Lung (tissue), 12 donors: Measurements from ENCODE around the gene MAPK13. TPM values are rescaled to one million over a fixed set of nuclear protein-coding genes. Genes with fewer than 3 reads are reported as not detected.

Source experiments
- ATAC-seq: fragments of 200-7000 bp; cut with Tn5 transposase; one replicate; pipeline ENCODE4 v1.9.1; 2020; ENCODE audit warnings: moderate number of reproducible peaks; ENCODE audit not compliant: insufficient read depth, low FRiP score
- DNase-seq, 3 donors: peaks; one replicate each; pipeline ENCODE4 v3.0.0-alpha.2; 2013 to 2017
- H3K27ac ChIP-seq, 2 donors: one replicate each; pipeline ENCODE4 v1.5.1; 2013; ENCODE audit warnings: mild to moderate bottlenecking in 2 of 2, moderate library complexity in 2 of 2, control low read depth in 1 of 2, inconsistent platforms in 1 of 2, low read depth in 1 of 2, low read length in 1 of 2
- H3K27me3 ChIP-seq, 3 donors: one replicate each; pipeline ENCODE4 v1.5.1; 2013; ENCODE audit warnings: low read length in 2 of 3; ENCODE audit not compliant: control insufficient read depth in 3 of 3, insufficient read depth in 3 of 3
- H3K36me3 ChIP-seq, 4 donors: one replicate each; pipeline ENCODE4 v1.5.1; 2013; ENCODE audit warnings: low read length in 4 of 4, mild to moderate bottlenecking in 1 of 4, moderate library complexity in 1 of 4; ENCODE audit not compliant: control insufficient read depth in 4 of 4, insufficient read depth in 4 of 4
- H3K4me1 ChIP-seq, 5 donors: one replicate each; pipeline ENCODE4 v1.5.1; 2013; ENCODE audit warnings: low read length in 5 of 5, mild to moderate bottlenecking in 2 of 5, moderate library complexity in 1 of 5; ENCODE audit not compliant: control insufficient read depth in 5 of 5, insufficient read depth in 5 of 5
- H3K4me3 ChIP-seq: one replicate; pipeline ENCODE4 v1.5.1; 2013; ENCODE audit warnings: mild to moderate bottlenecking, control low read depth, moderate library complexity
- H3K9ac ChIP-seq, 2 donors: one replicate each; pipeline ENCODE4 v1.5.1; 2013; ENCODE audit warnings: low read length in 2 of 2, control low read depth in 1 of 2; ENCODE audit not compliant: insufficient read depth in 1 of 2
- H3K9me3 ChIP-seq, 4 donors: one replicate each; pipeline ENCODE4 v1.5.1; 2013; ENCODE audit warnings: low read length in 3 of 4, mild to moderate bottlenecking in 1 of 4, moderate library complexity in 1 of 4; ENCODE audit not compliant: control insufficient read depth in 4 of 4, insufficient read depth in 3 of 4
- WGBS, 2 donors: extraction: QIAGEN DNeasy Blood & Tissue Kit; methylation state at CpG; one replicate each; pipeline ENCODE4 v1.1.7; 2013; 5-methylcytosine and 5-hydroxymethylcytosine counted together
- polyA plus RNA-seq, 2 donors: library from polyadenylated mRNA; stranded (reverse); fragments of 200-250 nt; gene quantifications; one replicate each; pipeline ENCODE4 v1.2.1, GENCODE V29; 2013
- total RNA-seq, 2 donors: library from RNA; depleted of rRNA in 1 of 2; stranded (reverse); fragments of >200 nt in 1 of 2; gene quantifications; one replicate each; pipeline ENCODE4 v1.2.1, GENCODE V29; 2014 to 2021
- TF ChIP-seq, protein P1 (sequence below): IDR thresholded peaks from 2 replicates; pipeline ENCODE4 v1.5.1; 2012; ENCODE audit warnings: mild to moderate bottlenecking; ENCODE audit errors: control extremely low read depth, extremely low read depth
- donor health status: control.
- donor health status: control.
- donor health status: Bipolar disorder and iron deficiency.
- donor health status: healthy.
- donor health status: DM: yes; HTN: yes; CAD: no.

The MAPK13 gene
- total and polyA plus RNA-seq, 4 donors: 29.9 to 73.3 (median 50.5) TPM

DNA sequence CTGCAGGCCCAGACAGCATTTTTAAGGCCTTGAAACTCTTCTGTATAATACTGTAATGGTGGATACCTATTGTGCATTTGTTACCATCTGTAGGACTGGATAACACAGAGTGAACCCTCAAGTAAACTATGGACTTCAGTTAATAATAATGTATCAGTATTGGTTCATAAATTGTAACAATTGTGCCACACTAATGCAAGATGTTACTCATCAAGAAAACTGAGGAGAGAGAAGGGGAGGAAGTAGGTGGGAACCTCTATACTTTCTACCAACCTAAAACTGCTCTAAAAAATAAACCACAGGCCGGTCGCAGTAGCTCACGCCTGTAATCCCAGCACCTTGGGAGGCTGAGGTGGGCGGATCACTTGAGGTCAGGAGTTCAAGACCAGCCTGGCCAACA is 10.8 kb downstream of the MAPK13 start:
- Histone ChIP-seq H3K4me3 (no peak overlapping the region), H3K4me1 (no peaks in the 10 kb centered on the region), H3K27me3 (no peaks in the 10 kb centered on the region), H3K27ac (no peak overlapping the region), H3K9me3 (no peaks in the 10 kb centered on the region), H3K9ac (no peak overlapping the region), H3K36me3 (peaks cover 0 to 16% (median 0%) of the 10 kb centered on the region in 4 donors)
- TF ChIP-seq, protein P1, sequence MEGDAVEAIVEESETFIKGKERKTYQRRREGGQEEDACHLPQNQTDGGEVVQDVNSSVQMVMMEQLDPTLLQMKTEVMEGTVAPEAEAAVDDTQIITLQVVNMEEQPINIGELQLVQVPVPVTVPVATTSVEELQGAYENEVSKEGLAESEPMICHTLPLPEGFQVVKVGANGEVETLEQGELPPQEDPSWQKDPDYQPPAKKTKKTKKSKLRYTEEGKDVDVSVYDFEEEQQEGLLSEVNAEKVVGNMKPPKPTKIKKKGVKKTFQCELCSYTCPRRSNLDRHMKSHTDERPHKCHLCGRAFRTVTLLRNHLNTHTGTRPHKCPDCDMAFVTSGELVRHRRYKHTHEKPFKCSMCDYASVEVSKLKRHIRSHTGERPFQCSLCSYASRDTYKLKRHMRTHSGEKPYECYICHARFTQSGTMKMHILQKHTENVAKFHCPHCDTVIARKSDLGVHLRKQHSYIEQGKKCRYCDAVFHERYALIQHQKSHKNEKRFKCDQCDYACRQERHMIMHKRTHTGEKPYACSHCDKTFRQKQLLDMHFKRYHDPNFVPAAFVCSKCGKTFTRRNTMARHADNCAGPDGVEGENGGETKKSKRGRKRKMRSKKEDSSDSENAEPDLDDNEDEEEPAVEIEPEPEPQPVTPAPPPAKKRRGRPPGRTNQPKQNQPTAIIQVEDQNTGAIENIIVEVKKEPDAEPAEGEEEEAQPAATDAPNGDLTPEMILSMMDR: no peak
- DNase-seq (no peak), ATAC-seq (no peak)
- 75 to 77% methylated on average over 4 of the region's 4 CpGs for WGBS, 2 donors

DNA sequence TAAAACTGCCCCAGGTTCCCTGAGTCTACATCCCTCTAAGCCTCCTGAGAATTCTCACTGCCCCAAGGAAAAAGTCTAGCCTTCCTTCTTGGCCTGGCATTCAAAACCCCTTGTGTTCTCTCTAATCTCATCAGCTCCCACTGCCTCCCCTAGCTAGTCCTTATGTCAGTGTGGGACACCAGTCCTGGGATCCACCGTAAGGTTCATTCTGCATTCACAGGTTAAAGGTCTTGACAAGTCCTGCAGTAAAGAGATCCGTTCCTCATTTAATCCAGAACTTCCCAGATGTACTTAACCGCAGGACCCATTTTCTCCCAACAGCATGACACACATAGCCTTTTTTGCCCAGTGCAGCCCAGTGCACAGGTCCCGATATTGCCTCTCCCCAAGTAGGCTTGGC is 11.6 kb downstream of the MAPK13 start:
- Histone ChIP-seq H3K36me3 (peaks cover 0 to 12% (median 0%) of the 10 kb centered on the region in 4 donors), H3K4me1 (no peaks in the 10 kb centered on the region), H3K27me3 (no peaks in the 10 kb centered on the region), H3K9ac (no peak overlapping the region), H3K4me3 (no peak overlapping the region), H3K9me3 (no peaks in the 10 kb centered on the region), H3K27ac (no peak overlapping the region)
- DNase-seq (no peak), ATAC-seq (no peak)
- TF ChIP-seq, protein P1: no peak
- WGBS, 2 donors: 96 to 98% methylated on average over 4 of the region's 4 CpGs

DNA sequence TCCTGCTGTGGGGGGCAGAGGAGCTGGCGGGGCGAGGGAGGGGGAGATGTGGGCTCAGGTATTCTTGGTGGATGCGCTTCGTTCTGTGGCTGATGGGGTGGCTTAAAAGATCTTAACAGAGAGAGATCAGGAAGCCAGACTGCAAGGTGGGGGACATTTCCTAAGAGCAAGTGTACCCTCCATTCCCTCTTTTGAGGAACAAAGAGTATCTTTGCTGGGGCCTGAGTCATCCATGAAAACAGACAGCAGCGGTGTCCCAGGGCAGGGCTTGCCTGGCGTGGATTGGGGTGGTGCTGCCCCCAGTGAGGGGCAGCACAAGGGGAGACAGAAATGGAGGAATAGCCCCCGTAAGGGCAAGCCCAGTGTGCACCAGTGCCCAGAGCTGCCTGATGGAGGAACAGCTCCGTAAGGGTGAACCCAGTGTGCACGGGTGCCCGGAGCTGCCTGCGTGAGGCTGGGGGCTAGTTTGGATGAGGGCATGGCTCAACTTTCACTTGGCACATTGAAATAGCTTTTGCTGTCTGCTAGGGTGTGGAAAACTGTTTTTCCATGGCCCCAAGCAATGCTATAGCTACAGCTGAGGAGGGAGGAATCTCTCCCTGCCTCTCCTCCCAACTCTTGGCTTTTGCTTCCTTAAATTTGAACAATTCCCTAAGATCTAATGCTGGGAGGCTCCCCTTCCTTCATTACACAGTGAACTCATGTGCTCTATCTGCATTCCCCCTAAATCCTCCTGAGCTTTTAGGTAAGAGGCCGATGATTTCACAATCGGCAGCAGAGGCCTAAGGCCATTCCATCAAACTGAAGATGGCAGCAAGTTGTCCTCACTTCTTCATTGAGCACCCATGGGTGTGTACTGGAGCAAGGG is 12.9 kb downstream of the MAPK13 start:
- DNase-seq (no peak), ATAC-seq (no peak)
- H3K9ac ChIP-seq: no peak overlapping the region
- WGBS, 2 donors: 70 to 88% methylated on average over 13 of the region's 13 CpGs
- H3K36me3 ChIP-seq: peaks cover 0 to 12% (median 0%) of the 10 kb centered on the region in 4 donors
- H3K4me1 ChIP-seq: no peaks in the 10 kb centered on the region
- TF ChIP-seq, protein P1: no peak
- H3K27me3 ChIP-seq: no peaks in the 10 kb centered on the region
- H3K27ac ChIP-seq: no peak overlapping the region
- no peak overlapping the region for H3K4me3 ChIP-seq
- no peaks in the 10 kb centered on the region for H3K9me3 ChIP-seq
